Stimulated activated effector memory CD8-positive, alpha-beta T cell treated with anti-CD3 and anti-CD28 coated beads, Interleukin-12 subunit alpha, Interleukin-12 subunit beta, amount 100 ng/mL, for 72 hours (primary cell): ENCODE measurements around the gene GSTT2B.
"Not testable (repeated sequence)": the region's sequence is repeated elsewhere in the genome, so short reads cannot be mapped to it uniquely, and the experiment has no call there.

Source experiments
- ATAC-seq: fragments of 150-1000 bp; cut with Tn5 transposase; 2 replicates; pipeline ENCODE4 v1.10.0; 2021
- DNase-seq, 2 donors: peaks; one replicate each; pipeline ENCODE4 v3.0.0; 2021 to 2022; ENCODE audit warnings: low spot score in 2 of 2
- H3K27ac Mint-ChIP-seq: one replicate; pipeline ENCODE4 v1.8.0; 2022; ENCODE audit warnings: mild to moderate bottlenecking, mixed read lengths
- H3K36me3 Mint-ChIP-seq: one replicate; pipeline ENCODE4 v1.8.0; 2022; ENCODE audit warnings: mild to moderate bottlenecking, mixed read lengths
- H3K4me1 Mint-ChIP-seq: one replicate; pipeline ENCODE4 v1.8.0; 2022; ENCODE audit warnings: mixed read lengths
- H3K4me3 Mint-ChIP-seq: one replicate; pipeline ENCODE4 v1.8.0; 2022; ENCODE audit warnings: mild to moderate bottlenecking, mixed read lengths
- H3K9me3 Mint-ChIP-seq: one replicate; pipeline ENCODE4 v1.8.0; 2022; ENCODE audit warnings: mixed read lengths

Gene GSTT2B

GRCh38 chr22:23907423-23907822, 53.6 kb downstream of the GSTT2B start:
- not testable (repeated sequence) for DNase-seq, H3K36me3 Mint-ChIP-seq, H3K9me3 Mint-ChIP-seq, ATAC-seq, H3K27ac Mint-ChIP-seq, H3K4me3 Mint-ChIP-seq, H3K4me1 Mint-ChIP-seq
